Right lobe of liver (tissue), 6 donors: ENCODE data around the gene B3GALNT2. TPM values are rescaled to one million over a fixed set of nuclear protein-coding genes. Genes with fewer than 3 reads are reported as not detected.
A peak's percentile ranks its signal among the peaks of the same experiment; 100 is the strongest.

Experiments
- ATAC-seq, 4 donors: fragments of 200-7000 bp; cut with Tn5 transposase; one replicate each; pipeline ENCODE4 v1.9.1; 2020; ENCODE audit warnings: mild to moderate bottlenecking in 4 of 4, moderate library complexity in 4 of 4
- DNase-seq, 3 donors: peaks; one replicate each; pipeline ENCODE4 v3.0.0-alpha.2; 2020
- H3K27ac ChIP-seq, 3 donors: fragments of 200-600 bp; one replicate each; pipeline ENCODE4 v1.8.0; 2022
- H3K27me3 ChIP-seq, 2 donors: fragments of 200-600 bp; one replicate each; pipeline ENCODE4 v1.8.0; 2022
- H3K36me3 ChIP-seq, 4 donors: fragments of 200-600 bp; sonication (generic) in 1 of 4; one replicate each; pipeline versions ENCODE4 v1.5.1 to v1.8.0; 2017 to 2022; ENCODE audit warnings: control low read depth in 1 of 4
- H3K4me1 ChIP-seq, 4 donors: fragments of 200-600 bp; sonication (generic) in 1 of 4; one replicate each; pipeline versions ENCODE4 v1.5.1 to v1.8.0; 2017 to 2022; ENCODE audit warnings: control low read depth in 1 of 4
- H3K4me3 ChIP-seq, 3 donors: fragments of 200-600 bp; one replicate each; pipeline ENCODE4 v1.8.0; 2022
- H3K9me3 ChIP-seq, 4 donors: fragments of 200-600 bp; sonication (generic) in 1 of 4; one replicate each; pipeline versions ENCODE4 v1.5.1 to v1.8.0; 2017 to 2022; ENCODE audit warnings: control low read depth in 1 of 4
- POLR2A ChIP-seq: fragments of 450-650 bp; IDR thresholded peaks from one replicate; pipeline ENCODE4 v1.6.1; 2017; ENCODE audit warnings: antibody characterized with exemption, mild to moderate bottlenecking
- WGBS: methylation state at CpG from one replicate; pipeline ENCODE4 v1.1.6; 2018; ENCODE audit warnings: low coverage, low lambda C conversion rate; ENCODE audit not compliant: insufficient coverage; ENCODE audit errors: missing lambda C conversion rate; 5-methylcytosine and 5-hydroxymethylcytosine counted together
- intact Hi-C, 2 donors: fragments of 100-400 bp; cut with DNase I; formaldehyde crosslinking; loops; one replicate each; pipeline versions ENCODE4 v1.11.2 to v1.14.1; 2022
- total RNA-seq, 6 experiments: library from RNA; depleted of rRNA in 2 of 6; stranded (reverse); fragments of >200 nt in 2 of 6; fragmentation: NEBNext Ultra II Directional in 3 of 6; extraction: Animal tissue kit (Norgen Biotek cat#: 25700) in 3 of 6; gene quantifications; one replicate each; pipeline versions ENCODE4 v1.1.0 to v1.2.4, GENCODE V29; 2016 to 2023
- TF ChIP-seq, protein P1 (sequence below), 4 donors: fragments of 200-600 bp in 3 of 4; fragments of 450-650 bp in 1 of 4; IDR thresholded peaks; one replicate each; pipeline versions ENCODE4 v1.5.1 to v1.8.0; 2016 to 2022; ENCODE audit warnings: antibody characterized with exemption in 4 of 4, mild to moderate bottlenecking in 2 of 4
- donor health status: DM: no; HTN: yes; CAD: no.
- donor health status: DM: no; HTN: no; CAD: no.
- donor health status: DM: no; HTN: no; CAD: no.
- donor health status: DM: no; HTN: yes; CAD: no.
- donor health status: DM: no; HTN: yes; CAD: no.

Gene B3GALNT2
- total RNA-seq, 6 experiments from 2014 or later: 7.0 to 15.5 (median 9.1) TPM

- TF ChIP-seq POLR2A: no peak
- TF ChIP-seq, protein P1, sequence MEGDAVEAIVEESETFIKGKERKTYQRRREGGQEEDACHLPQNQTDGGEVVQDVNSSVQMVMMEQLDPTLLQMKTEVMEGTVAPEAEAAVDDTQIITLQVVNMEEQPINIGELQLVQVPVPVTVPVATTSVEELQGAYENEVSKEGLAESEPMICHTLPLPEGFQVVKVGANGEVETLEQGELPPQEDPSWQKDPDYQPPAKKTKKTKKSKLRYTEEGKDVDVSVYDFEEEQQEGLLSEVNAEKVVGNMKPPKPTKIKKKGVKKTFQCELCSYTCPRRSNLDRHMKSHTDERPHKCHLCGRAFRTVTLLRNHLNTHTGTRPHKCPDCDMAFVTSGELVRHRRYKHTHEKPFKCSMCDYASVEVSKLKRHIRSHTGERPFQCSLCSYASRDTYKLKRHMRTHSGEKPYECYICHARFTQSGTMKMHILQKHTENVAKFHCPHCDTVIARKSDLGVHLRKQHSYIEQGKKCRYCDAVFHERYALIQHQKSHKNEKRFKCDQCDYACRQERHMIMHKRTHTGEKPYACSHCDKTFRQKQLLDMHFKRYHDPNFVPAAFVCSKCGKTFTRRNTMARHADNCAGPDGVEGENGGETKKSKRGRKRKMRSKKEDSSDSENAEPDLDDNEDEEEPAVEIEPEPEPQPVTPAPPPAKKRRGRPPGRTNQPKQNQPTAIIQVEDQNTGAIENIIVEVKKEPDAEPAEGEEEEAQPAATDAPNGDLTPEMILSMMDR (IDR thresholded peaks at IDR 0.05): no peak
- ATAC-seq (no peak), DNase-seq (peak in 1 of 3 donors; percentile 32)
- Histone ChIP-seq H3K36me3 (no peaks in the 10 kb centered on the region), H3K4me1 (peaks cover 0 to 44% (median 14%) of the 10 kb centered on the region in 4 donors), H3K4me3 (no peak overlapping the region), H3K9me3 (no peaks in the 10 kb centered on the region), H3K27me3 (no peaks in the 10 kb centered on the region), H3K27ac (no peak overlapping the region)
- WGBS: 78% methylated on average over 5 of the region's 5 CpGs
- intact Hi-C loops: no loop called here
Measured at GRCh38 chr1:235407419-235407818, 96.8 kb downstream of the B3GALNT2 start.

- no peaks in the 10 kb centered on the region for H3K27me3 ChIP-seq
- intact Hi-C loops: no loop called here
- TF ChIP-seq POLR2A: no peak
- TF ChIP-seq, protein P1 (IDR thresholded peaks at IDR 0.05): no peak
- H3K4me1 ChIP-seq: peaks cover 0 to 49% (median 5%) of the 10 kb centered on the region in 4 donors
- DNase-seq: no peak
- 94% methylated on average over 5 of the region's 5 CpGs for WGBS
- H3K4me3 ChIP-seq: no peak overlapping the region
- ATAC-seq: no peak
- no peaks in the 10 kb centered on the region for H3K36me3 ChIP-seq
- H3K27ac ChIP-seq: no peak overlapping the region
- no peaks in the 10 kb centered on the region for H3K9me3 ChIP-seq
Measured at GRCh38 chr1:235404190-235404589, 100.1 kb downstream of the B3GALNT2 start.

- Histone ChIP-seq H3K27me3 (no peaks in the 10 kb centered on the region), H3K27ac (no peak overlapping the region), H3K9me3 (no peaks in the 10 kb centered on the region), H3K36me3 (no peaks in the 10 kb centered on the region), H3K4me1 (peaks cover 0 to 43% (median 2%) of the 10 kb centered on the region in 4 donors), H3K4me3 (no peak overlapping the region)
- WGBS: 67% methylated on average over 1 of the region's 1 CpG
- TF ChIP-seq POLR2A: no peak
- TF ChIP-seq, protein P1 (IDR thresholded peaks at IDR 0.05): no peak
- peak in 3 of 4 donors; percentile 38 to 53 (median 51) for ATAC-seq
- intact Hi-C loops: no loop called here
- no peak for DNase-seq
Measured at GRCh38 chr1:235403593-235403992, 100.7 kb downstream of the B3GALNT2 start.

- Histone ChIP-seq H3K27me3 (no peaks in the 10 kb centered on the region), H3K4me1 (peaks cover 0 to 33% (median 0%) of the 10 kb centered on the region in 4 donors), H3K4me3 (no peak overlapping the region), H3K36me3 (no peaks in the 10 kb centered on the region), H3K9me3 (no peaks in the 10 kb centered on the region), H3K27ac (peak overlapping the region in 1 of 3 donors; percentile 44)
- intact Hi-C loops: no loop called here
- TF ChIP-seq, protein P1 (IDR thresholded peaks at IDR 0.05): no peak
- no peak for TF ChIP-seq POLR2A
- WGBS: 72% methylated on average over 7 of the region's 7 CpGs
- peak in 3 of 4 donors; percentile 71 to 80 (median 80) for ATAC-seq
- peak in 2 of 3 donors; percentile 6 to 27 for DNase-seq
Measured at GRCh38 chr1:235402457-235403200, 101.6 kb downstream of the B3GALNT2 start.
